Lower lobe of right lung (tissue), 2 donors: ENCODE data around the gene POMT1. TPM values are rescaled to one million over a fixed set of nuclear protein-coding genes. Genes with fewer than 3 reads are reported as not detected.

ENCODE experiments used
- ATAC-seq, 2 donors: fragments of 200-7000 bp; cut with Tn5 transposase; one replicate each; pipeline ENCODE4 v1.9.1; 2020 to 2022; ENCODE audit warnings: mild to moderate bottlenecking in 2 of 2, moderate library complexity in 2 of 2
- DNase-seq: peaks from one replicate; pipeline ENCODE4 v3.0.0-alpha.2; 2020
- H3K27ac ChIP-seq: fragments of 200-600 bp; one replicate; pipeline ENCODE4 v1.8.0; 2022
- H3K27me3 ChIP-seq: fragments of 200-600 bp; one replicate; pipeline ENCODE4 v1.8.0; 2022; ENCODE audit warnings: low read depth
- H3K36me3 ChIP-seq: fragments of 200-600 bp; one replicate; pipeline ENCODE4 v1.8.0; 2022; ENCODE audit warnings: mild to moderate bottlenecking
- H3K4me1 ChIP-seq: fragments of 200-600 bp; one replicate; pipeline ENCODE4 v1.8.0; 2022
- H3K4me3 ChIP-seq: fragments of 200-600 bp; one replicate; pipeline ENCODE4 v1.8.0; 2022; ENCODE audit warnings: mild to moderate bottlenecking
- H3K9me3 ChIP-seq: fragments of 200-600 bp; one replicate; pipeline ENCODE4 v1.8.0; 2022
- CTCF ChIP-seq: fragments of 200-600 bp; IDR thresholded peaks from one replicate; pipeline ENCODE4 v1.8.0; 2022; ENCODE audit warnings: antibody characterized with exemption, mild to moderate bottlenecking
- intact Hi-C: fragments of 100-400 bp; cut with DNase I; formaldehyde crosslinking; loops from one replicate; pipeline ENCODE4 v1.11.0; 2022
- total RNA-seq: library from RNA; stranded (reverse); fragmentation: NEBNext Ultra II Directional; extraction: Animal tissue kit (Norgen Biotek cat#: 25700); gene quantifications from one replicate; pipeline ENCODE4 v1.2.1, GENCODE V29; 2021
- donor health status: DM: no; HTN: yes; CAD: no; lungs with severe emphysema.

POMT1 gene
- total RNA-seq, 1 donor from 2014 or later = 25.9 TPM

DNA sequence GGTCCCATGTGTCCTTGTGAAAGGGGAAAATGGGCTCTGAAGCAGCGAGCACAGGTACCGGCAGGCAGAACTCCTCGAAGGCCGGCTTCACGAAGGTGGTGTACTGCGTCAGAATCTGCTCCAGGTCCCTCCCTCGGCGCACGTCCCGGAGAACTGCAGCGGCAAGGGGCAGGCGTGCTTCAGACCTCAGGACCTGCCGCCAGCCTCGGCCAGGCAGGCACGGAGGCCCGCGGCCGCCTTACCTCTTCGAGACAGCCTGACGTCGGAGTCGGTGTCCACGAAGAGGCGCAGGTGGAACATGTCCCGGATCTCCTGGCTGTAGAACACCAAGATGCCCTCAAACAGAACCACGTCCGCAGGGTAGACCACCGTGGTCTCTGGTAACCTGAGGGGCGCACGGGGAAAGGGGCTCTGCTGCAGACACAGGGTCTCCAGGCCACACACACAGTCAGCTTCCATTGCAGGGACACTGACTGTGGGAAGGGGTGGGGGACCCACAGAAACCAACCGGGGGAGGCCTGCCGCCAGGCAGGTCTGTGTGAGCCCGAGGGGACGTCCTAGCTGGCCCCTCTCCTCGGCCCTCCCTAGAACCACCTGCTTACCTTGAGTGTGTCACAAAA, 26.3 kb downstream of the POMT1 start:
- no peak overlapping the region for H3K27ac ChIP-seq
- H3K9me3 ChIP-seq = no peaks in the 10 kb centered on the region
- peaks cover 16% of the 10 kb centered on the region for H3K4me1 ChIP-seq
- ATAC-seq = no peak
- TF ChIP-seq CTCF = no peak
- no peak overlapping the region for H3K4me3 ChIP-seq
- intact Hi-C loops = no loop called here
- peaks cover 60% of the 10 kb centered on the region for H3K36me3 ChIP-seq
- DNase-seq = no peak
- no peaks in the 10 kb centered on the region for H3K27me3 ChIP-seq

DNA sequence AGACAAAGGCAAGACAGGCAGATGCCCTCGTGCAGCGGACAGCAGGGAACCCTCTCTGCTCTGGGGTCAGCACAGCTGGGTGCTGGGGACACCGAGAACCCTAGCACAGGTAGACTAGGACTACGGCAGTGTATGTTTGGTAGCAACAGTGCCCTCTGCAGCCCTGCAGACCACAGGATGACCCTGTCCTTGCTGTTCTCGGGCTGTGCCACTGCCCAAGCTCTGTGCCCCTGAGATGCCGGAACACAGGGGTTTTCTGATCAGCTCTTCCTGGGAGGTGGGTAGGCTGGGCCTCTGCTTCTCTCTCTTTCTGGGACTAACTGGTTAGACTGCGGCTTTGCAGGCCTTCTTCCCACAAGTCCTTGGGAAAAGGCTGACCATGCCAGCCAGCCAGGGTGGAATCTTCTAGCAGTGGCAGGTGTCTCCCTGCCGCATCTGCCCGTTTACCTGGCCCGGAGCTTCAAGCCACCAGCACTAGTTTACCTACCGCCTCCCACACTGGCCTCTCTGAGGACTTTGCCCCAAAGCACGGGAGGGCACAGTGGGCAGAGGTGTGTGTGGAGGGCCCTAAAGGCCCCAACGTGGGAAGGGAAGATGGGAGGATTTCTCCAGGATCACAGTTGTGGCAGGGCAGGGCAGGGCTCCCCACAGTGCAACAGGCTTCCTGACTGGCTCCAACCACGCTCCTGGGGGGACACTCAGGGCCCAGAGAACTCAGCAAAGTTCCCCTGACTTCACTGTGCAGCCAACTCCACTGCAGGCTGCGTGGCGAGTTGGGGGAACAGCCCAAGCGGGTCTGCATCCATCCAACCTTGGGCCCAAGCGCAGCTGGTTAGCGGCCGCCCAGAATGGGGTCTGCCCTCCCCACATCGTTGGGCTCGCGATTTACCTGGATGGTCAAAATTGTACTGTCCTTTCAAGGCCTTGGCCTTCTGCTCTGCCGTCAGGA, 27.2 kb downstream of the POMT1 start:
- no peak for TF ChIP-seq CTCF
- DNase-seq (no peak), ATAC-seq (no peak)
- peaks cover 51% of the 10 kb centered on the region for H3K36me3 ChIP-seq
- peak overlapping the region; percentile 86 for H3K27ac ChIP-seq
- no peaks in the 10 kb centered on the region for H3K27me3 ChIP-seq
- intact Hi-C loops = no loop called here
- no peaks in the 10 kb centered on the region for H3K9me3 ChIP-seq
- H3K4me3 ChIP-seq = peak overlapping the region; percentile 78
- H3K4me1 ChIP-seq = peaks cover 16% of the 10 kb centered on the region

DNA sequence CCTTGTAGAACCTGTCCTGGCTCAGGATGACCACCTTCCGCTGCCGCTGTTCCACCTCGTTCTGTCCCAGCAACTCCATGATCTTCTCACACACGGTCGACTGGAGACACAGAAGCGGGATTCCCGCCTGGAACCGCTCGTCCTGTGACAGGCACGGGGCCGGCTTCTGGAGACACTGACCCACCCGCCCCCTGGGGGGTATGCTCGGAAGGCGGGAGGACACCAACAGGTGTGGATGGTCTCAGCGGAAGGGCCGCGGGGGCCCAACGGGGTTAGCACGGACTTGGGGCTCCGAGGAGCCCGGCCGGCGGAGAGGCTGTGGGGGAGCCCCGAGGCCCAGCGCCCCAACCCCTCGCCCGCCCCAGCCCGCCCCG, 27.8 kb downstream of the POMT1 start:
- peaks cover 16% of the 10 kb centered on the region for H3K4me1 ChIP-seq
- TF ChIP-seq CTCF = peak; percentile 27
- intact Hi-C loops = no loop called here
- H3K9me3 ChIP-seq = no peaks in the 10 kb centered on the region
- peak overlapping the region; percentile 86 for H3K27ac ChIP-seq
- H3K27me3 ChIP-seq = no peaks in the 10 kb centered on the region
- peak overlapping the region; percentile 78 for H3K4me3 ChIP-seq
- peaks cover 44% of the 10 kb centered on the region for H3K36me3 ChIP-seq
- peak; percentile 13 to 40 for ATAC-seq
- DNase-seq = peak; percentile 61

DNA sequence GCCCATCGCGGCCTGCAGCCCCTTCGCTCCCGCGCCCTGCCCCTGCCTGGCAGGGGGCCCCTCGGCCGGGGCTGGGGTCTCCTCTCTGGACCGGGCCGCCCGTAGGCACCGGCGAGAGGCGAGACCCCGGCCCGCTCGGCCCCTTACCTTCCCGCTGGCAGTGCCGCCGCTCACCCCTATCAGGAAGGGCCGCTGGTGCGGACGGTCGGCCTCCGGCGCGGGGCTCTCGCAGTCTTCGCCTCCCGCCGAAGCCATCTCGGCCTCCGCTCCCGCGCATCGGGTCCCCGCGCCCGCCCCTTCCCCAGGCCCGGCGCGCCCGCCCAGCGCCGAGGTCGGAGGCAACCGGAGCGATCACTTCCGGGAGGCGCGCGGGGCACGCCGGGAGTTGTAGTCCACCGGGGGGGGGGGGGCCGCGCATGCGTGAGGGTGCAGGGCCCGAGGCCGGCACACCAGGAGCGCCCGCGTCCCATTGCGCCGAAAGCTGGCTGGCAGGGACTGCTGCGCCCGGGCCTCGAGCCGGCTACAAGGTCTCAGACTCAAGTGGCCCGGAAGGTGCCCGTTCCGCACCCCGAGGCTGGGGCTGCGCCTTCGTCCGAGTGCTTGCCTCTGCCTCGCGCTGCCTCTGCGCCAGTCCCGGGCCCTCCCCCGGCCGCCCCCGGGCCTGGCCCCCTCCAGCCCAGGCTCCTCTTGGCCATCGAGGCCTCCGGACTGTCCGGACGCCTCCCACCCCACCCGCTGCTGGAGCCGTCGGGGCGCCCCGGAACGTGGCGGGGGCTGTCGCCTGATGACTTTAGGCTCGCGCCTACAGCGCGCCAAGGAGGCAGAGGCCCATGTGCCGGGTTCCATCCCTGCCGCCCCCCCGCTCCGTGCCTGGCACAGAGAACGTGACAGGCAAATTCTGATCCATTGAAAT, 28.5 kb downstream of the POMT1 start, which contains the start of gene UCK1:
TSS of gene UCK1 (minus strand) at position 344 of the 913 bp plus-strand sequence. CDS start at position 255, 89 bp downstream.
- peak within 1 kb of the TSS; percentile 86 for H3K27ac ChIP-seq

More for the DNA sequence above, 28.5 kb downstream of the POMT1 start, which contains the start of gene UCK1:
- DNase-seq (peak; percentile 86), ATAC-seq (peak; percentile 98 to 99)
- H3K4me1 ChIP-seq = peaks cover 16% of the 10 kb centered on the region
- intact Hi-C loops = no loop called here
- H3K4me3 ChIP-seq = peak within 1 kb of the TSS; percentile 78
- no peaks in the 10 kb centered on the region for H3K9me3 ChIP-seq
- no peaks in the 10 kb centered on the region for H3K27me3 ChIP-seq
- no peak for TF ChIP-seq CTCF
- peaks cover 38% of the 10 kb centered on the region for H3K36me3 ChIP-seq
